Stimulated activated CD8-positive, alpha-beta memory T cell treated with anti-CD3 and anti-CD28 coated beads, Interleukin-4, amount 100 ng/mL, for 4 hours (primary cell): Measurements from ENCODE around the gene UFC1.

Source experiments
- DNase-seq, 2 donors: peaks; one replicate each; pipeline ENCODE4 v3.0.0-alpha.2; 2020; ENCODE audit warnings: low read depth in 2 of 2, low spot score in 1 of 2

Gene UFC1

GRCh38 chr1:161192476-161193465 is 39.0 kb downstream of the UFC1 start:
- DNase-seq = no peak

GRCh38 chr1:161193561-161194235 is 39.9 kb downstream of the UFC1 start:
- DNase-seq = no peak

- no peak for DNase-seq
Measured at GRCh38 chr1:161195171-161195570, 41.4 kb downstream of the UFC1 start.

- DNase-seq = no peak
Measured at GRCh38 chr1:161196111-161196510, 42.3 kb downstream of the UFC1 start.

- DNase-seq = no peak
Measured at GRCh38 chr1:161196521-161197451, 43.0 kb downstream of the UFC1 start.

- no peak for DNase-seq
Measured at GRCh38 chr1:161197560-161198193, 43.9 kb downstream of the UFC1 start.

GRCh38 chr1:161198194-161198896 is 44.6 kb downstream of the UFC1 start:
- DNase-seq = no peak

- DNase-seq = no peak
Measured at GRCh38 chr1:161198897-161199431, 45.2 kb downstream of the UFC1 start, which contains the start of gene ADAMTS4. Gene ADAMTS4, minus strand, starts transcription at chr1:161199054. Its CDS starts 427 bp downstream, at chr1:161198627.

GRCh38 chr1:161199506-161200139 is 45.8 kb downstream of the UFC1 start:
- DNase-seq = no peak

GRCh38 chr1:161200421-161200991 is 46.7 kb downstream of the UFC1 start:
- no peak for DNase-seq

GRCh38 chr1:161200992-161201835 is 47.4 kb downstream of the UFC1 start:
- DNase-seq = no peak

GRCh38 chr1:161201836-161202712 is 48.3 kb downstream of the UFC1 start, which contains the start of gene NDUFS2:
Gene NDUFS2, plus strand, starts transcription at chr1:161202367. Its CDS starts 19 bp downstream, at chr1:161202386.
- DNase-seq = peak; percentile 90 to 94

GRCh38 chr1:161206411-161207140 is 52.8 kb downstream of the UFC1 start:
- DNase-seq = no peak

- DNase-seq = no peak
Measured at GRCh38 chr1:161207173-161207572, 53.4 kb downstream of the UFC1 start.
